ENCODE results near the gene KRT73.

Gene KRT73

GRCh38 chr12:52618216-52618615 lies at the start of gene KRT73:
TSS of gene KRT73 (minus strand) at chr12:52618559. CDS start at chr12:52618524, 35 bp downstream.
- DNase-seq = no peak

- DNase-seq = no peak
These were observed 49.6 kb upstream of the KRT73 start for GRCh38 chr12:52667931-52668330.

- no peak for DNase-seq
These were observed 49.1 kb upstream of the KRT73 start for GRCh38 chr12:52667509-52667908.

- no peak for DNase-seq
These were observed 48.1 kb upstream of the KRT73 start for GRCh38 chr12:52666471-52666870.

GRCh38 chr12:52663420-52663819 lies 45.1 kb upstream of the KRT73 start:
- DNase-seq = no peak

- DNase-seq = no peak
These were observed 44.5 kb upstream of the KRT73 start for GRCh38 chr12:52662918-52663229.

GRCh38 chr12:52662093-52662917 lies 43.9 kb upstream of the KRT73 start:
- no peak for DNase-seq

GRCh38 chr12:52661668-52662067 lies 43.3 kb upstream of the KRT73 start:
- no peak for DNase-seq

- no peak for DNase-seq
These were observed 42.7 kb upstream of the KRT73 start for GRCh38 chr12:52660934-52661499.

GRCh38 chr12:52659951-52660350 lies 41.6 kb upstream of the KRT73 start:
- no peak for DNase-seq

GRCh38 chr12:52659395-52659794 lies 41.0 kb upstream of the KRT73 start:
- DNase-seq = no peak

GRCh38 chr12:52658196-52658595 lies 39.8 kb upstream of the KRT73 start:
- DNase-seq = no peak

GRCh38 chr12:52657250-52657902 lies 39.0 kb upstream of the KRT73 start:
- DNase-seq = no peak

- DNase-seq = no peak
These were observed 38.3 kb upstream of the KRT73 start for GRCh38 chr12:52656616-52657015.

- DNase-seq = no peak
These were observed 37.4 kb upstream of the KRT73 start for GRCh38 chr12:52655720-52656124.

GRCh38 chr12:52655251-52655650 lies 36.9 kb upstream of the KRT73 start:
- no peak for DNase-seq

- no peak for DNase-seq
These were observed 33.4 kb upstream of the KRT73 start, which contains the start of gene KRT2 for GRCh38 chr12:52651726-52652261. TSS of gene KRT2 (minus strand) at chr12:52652211. CDS start at chr12:52652142, 69 bp downstream.

- DNase-seq = no peak
These were observed 32.2 kb upstream of the KRT73 start for GRCh38 chr12:52650520-52651081.

- no peak for DNase-seq
These were observed 30.7 kb upstream of the KRT73 start for GRCh38 chr12:52649066-52649465.

GRCh38 chr12:52648012-52648550 lies 29.7 kb upstream of the KRT73 start:
- no peak for DNase-seq

- DNase-seq = no peak
These were observed 29.2 kb upstream of the KRT73 start for GRCh38 chr12:52647601-52648000.

GRCh38 chr12:52646613-52647012 lies 28.3 kb upstream of the KRT73 start:
- no peak for DNase-seq

- no peak for DNase-seq
These were observed 27.6 kb upstream of the KRT73 start for GRCh38 chr12:52645982-52646381.
